CD14-positive monocyte (primary cell): ENCODE data around the gene NFYB. TPM values are rescaled to one million over a fixed set of nuclear protein-coding genes. Genes with fewer than 3 reads are reported as not detected.

Experiments
- DNase-seq, 3 donors: peaks; one replicate each; pipeline ENCODE4 v3.0.0-alpha.2; 2011 to 2022
- H2AFZ ChIP-seq: 2 replicates; pipeline ENCODE4 v1.6.0; 2012; ENCODE audit warnings: mild to moderate bottlenecking, low read depth, low read length, inconsistent platforms; ENCODE audit not compliant: insufficient read depth, poor library complexity, severe bottlenecking
- H3K27ac ChIP-seq, 2 donors: 1 replicate in 1 of 2; 2 replicates in 1 of 2; pipeline ENCODE4 v1.5.1; 2012 to 2013; ENCODE audit warnings: low read length in 2 of 2, control low read depth in 1 of 2, inconsistent platforms in 1 of 2, low read depth in 1 of 2, mild to moderate bottlenecking in 1 of 2
- H3K27me3 ChIP-seq, 2 donors: one replicate each; pipeline versions ENCODE4 v1.6.0 to v1.6.1; 2011 to 2013; ENCODE audit warnings: low read length in 2 of 2; ENCODE audit not compliant: control insufficient read depth in 2 of 2, insufficient read depth in 2 of 2
- H3K36me3 ChIP-seq, 2 donors: replicated peaks in 1 of 2; 1 replicate in 1 of 2; 2 replicates in 1 of 2; pipeline versions ENCODE4 v1.5.1 to v1.6.1; 2012 to 2013; ENCODE audit warnings: low read length in 2 of 2, control low read depth in 1 of 2, inconsistent platforms in 1 of 2, mild to moderate bottlenecking in 1 of 2; ENCODE audit not compliant: insufficient read depth in 2 of 2, control insufficient read depth in 1 of 2
- H3K4me1 ChIP-seq, 2 donors: 1 replicate in 1 of 2; 2 replicates in 1 of 2; pipeline versions ENCODE4 v1.5.1 to v1.6.1; 2012 to 2013; ENCODE audit warnings: low read length in 2 of 2, control low read depth in 1 of 2, inconsistent platforms in 1 of 2, mild to moderate bottlenecking in 1 of 2, moderate library complexity in 1 of 2; ENCODE audit not compliant: insufficient read depth in 2 of 2, control insufficient read depth in 1 of 2
- H3K4me2 ChIP-seq: replicated peaks from 2 replicates; pipeline ENCODE3; 2012; ENCODE audit warnings: low read length, moderate library complexity, mild to moderate bottlenecking; ENCODE audit not compliant: poor library complexity, severe bottlenecking; ENCODE audit errors: extremely low read depth
- H3K4me3 ChIP-seq, 3 experiments: fragments of 200-600 bp in 1 of 3; sonication (generic) in 1 of 3; replicated peaks in 1 of 3; 1 replicate in 2 of 3; 2 replicates in 1 of 3; pipeline ENCODE4 v1.5.1; 2011 to 2013; ENCODE audit warnings: low read length in 3 of 3, mild to moderate bottlenecking in 3 of 3, control low read depth in 2 of 3, low read depth in 2 of 3, inconsistent platforms in 1 of 3, moderate library complexity in 1 of 3
- H3K79me2 ChIP-seq: 2 replicates; pipeline ENCODE4 v1.6.0; 2012; ENCODE audit warnings: mild to moderate bottlenecking, control low read depth, inconsistent platforms, low read length, moderate library complexity; ENCODE audit not compliant: insufficient read depth
- H3K9ac ChIP-seq: 2 replicates; pipeline ENCODE4 v1.6.0; 2017; ENCODE audit warnings: low read length, mild to moderate bottlenecking; ENCODE audit not compliant: insufficient read depth, poor library complexity, severe bottlenecking
- H3K9me3 ChIP-seq, 2 donors: replicated peaks in 1 of 2; 1 replicate in 1 of 2; 2 replicates in 1 of 2; pipeline versions ENCODE4 v1.5.1 to v1.6.1; 2012 to 2013; ENCODE audit warnings: low read length in 2 of 2, control low read depth in 1 of 2; ENCODE audit not compliant: control insufficient read depth in 1 of 2, insufficient read depth in 1 of 2
- H4K20me1 ChIP-seq: 2 replicates; pipeline ENCODE4 v1.6.0; 2012; ENCODE audit warnings: mild to moderate bottlenecking, low read length, control low read depth, moderate library complexity; ENCODE audit not compliant: insufficient read depth
- H3K27ac Mint-ChIP-seq, 7 donors: one replicate each; pipeline ENCODE4 v1.8.0; 2020; ENCODE audit warnings: mild to moderate bottlenecking in 7 of 7, mixed read lengths in 7 of 7, moderate library complexity in 6 of 7, inconsistent platforms in 2 of 7
- H3K27me3 Mint-ChIP-seq, 3 donors: one replicate each; pipeline ENCODE4 v1.8.0; 2021 to 2022; ENCODE audit warnings: low read depth in 3 of 3, mild to moderate bottlenecking in 3 of 3, mixed read lengths in 3 of 3, moderate library complexity in 3 of 3, inconsistent platforms in 1 of 3
- H3K36me3 Mint-ChIP-seq, 2 donors: one replicate each; pipeline ENCODE4 v1.8.0; 2020; ENCODE audit warnings: mixed read lengths in 2 of 2, inconsistent platforms in 1 of 2, mild to moderate bottlenecking in 1 of 2
- H3K4me1 Mint-ChIP-seq: one replicate; pipeline ENCODE4 v1.8.0; 2020; ENCODE audit warnings: mild to moderate bottlenecking, mixed read lengths
- H3K4me3 Mint-ChIP-seq, 2 donors: one replicate each; pipeline ENCODE4 v1.8.0; 2020; ENCODE audit warnings: mild to moderate bottlenecking in 2 of 2, mixed read lengths in 2 of 2, moderate library complexity in 1 of 2
- H3K9me3 Mint-ChIP-seq, 7 donors: one replicate each; pipeline ENCODE4 v1.8.0; 2020 to 2022; ENCODE audit warnings: mixed read lengths in 7 of 7, mild to moderate bottlenecking in 6 of 7, moderate library complexity in 6 of 7, inconsistent platforms in 2 of 7
- CTCF ChIP-seq: fragments of 200-600 bp; IDR thresholded peaks from one replicate; pipeline ENCODE4 v1.8.0; 2022; ENCODE audit warnings: antibody characterized with exemption, mild to moderate bottlenecking
- WGBS: methylation state at CpG from one replicate; pipeline ENCODE4 v1.1.5; 2013; ENCODE audit warnings: missing lambda C conversion rate; ENCODE audit not compliant: insufficient coverage; 5-methylcytosine and 5-hydroxymethylcytosine counted together
- intact Hi-C, 2 donors: fragments of 100-400 bp; cut with micrococcal nuclease; formaldehyde crosslinking; loops; one replicate each; pipeline versions ENCODE4 v1.15.0 to v1.15.1; 2023
- polyA plus RNA-seq, 3 donors: library from polyadenylated mRNA; depleted of rRNA in 1 of 3; unstranded in 2 of 3; stranded (reverse) in 1 of 3; fragments of 300-500 nt in 2 of 3; fragments of >200 nt in 1 of 3; fragmentation: Illumina TruSeq in 2 of 3; gene quantifications; 1 replicate in 2 of 3; 2 replicates in 1 of 3; pipeline ENCODE4 v1.2.3, GENCODE V29; 2012 to 2021

NFYB gene
- polyA plus RNA-seq, 3 donors: 11.6 to 14.6 (median 12.3) TPM

GRCh38 chr12:104155711-104156555 lies 17.9 kb upstream of the NFYB start:
- Histone ChIP-seq H3K36me3 (no peaks in the 10 kb centered on the region), H3K4me2 (no peak overlapping the region), H3K4me1 (peaks cover 0 to 3% of the 10 kb centered on the region in 2 donors), H3K27me3 (no peaks in the 10 kb centered on the region), H3K27ac (no peak overlapping the region), H3K79me2 (no peaks in the 10 kb centered on the region), H4K20me1 (no peaks in the 10 kb centered on the region), H2AFZ (no peak overlapping the region), H3K4me3 (no peak overlapping the region), H3K9me3 (no peaks in the 10 kb centered on the region), H3K9ac (no peak overlapping the region)
- peaks cover 9% of the 10 kb centered on the region for H3K4me1 Mint-ChIP-seq
- H3K27me3 Mint-ChIP-seq: peaks cover 0 to 3% (median 0%) of the 10 kb centered on the region in 3 donors
- no peak overlapping the region for H3K4me3 Mint-ChIP-seq
- no peak for DNase-seq
- no peaks in the 10 kb centered on the region for H3K36me3 Mint-ChIP-seq
- WGBS: 92% methylated on average over 5 of the region's 8 CpGs
- intact Hi-C loops: no loop called here
- no peak for TF ChIP-seq CTCF
- peaks cover 0 to 1% (median 0%) of the 10 kb centered on the region in 7 donors for H3K9me3 Mint-ChIP-seq
- H3K27ac Mint-ChIP-seq: no peak overlapping the region

- Histone ChIP-seq H3K36me3 (no peaks in the 10 kb centered on the region), H4K20me1 (no peaks in the 10 kb centered on the region), H3K4me1 (peaks cover 0 to 3% of the 10 kb centered on the region in 2 donors), H3K27ac (no peak overlapping the region), H3K4me2 (no peak overlapping the region), H3K9ac (no peak overlapping the region), H3K79me2 (no peaks in the 10 kb centered on the region), H3K27me3 (no peaks in the 10 kb centered on the region), H3K9me3 (no peaks in the 10 kb centered on the region), H2AFZ (peak overlapping the region; percentile 70), H3K4me3 (no peak overlapping the region)
- intact Hi-C loops: no loop called here
- Mint-ChIP-seq H3K4me1 (peaks cover 9% of the 10 kb centered on the region), H3K27ac (no peak overlapping the region), H3K36me3 (no peaks in the 10 kb centered on the region), H3K27me3 (peaks cover 0 to 3% (median under 1%) of the 10 kb centered on the region in 3 donors), H3K4me3 (no peak overlapping the region), H3K9me3 (peaks cover 0 to 1% (median 0%) of the 10 kb centered on the region in 7 donors)
- WGBS: 100% methylated on average over 1 of the region's 2 CpGs
- TF ChIP-seq CTCF: no peak
- no peak for DNase-seq
These were observed 16.8 kb upstream of the NFYB start for GRCh38 chr12:104154806-104155205.
